Calu3 (cell line): ENCODE data around the gene CACNA2D1. TPM values are rescaled to one million over a fixed set of nuclear protein-coding genes. Genes with fewer than 3 reads are reported as not detected.

Source experiments
- BruUV-seq: library from RNA; stranded (reverse); fragments of 400-500 nt; replicated peaks from 2 replicates; lab custom pipeline; 2021; lab: Mats Ljungman, UMichigan
- CTCF ChIA-PET: fragments of 300-600 bp; sonication (Branson Sonifier 250); formaldehyde crosslinking; loops from one replicate; lab custom pipeline; 2022; ENCODE audit warnings: antibody characterized with exemption; lab: Charles Lee
- DNase-seq: peaks from one replicate; pipeline ENCODE4 v3.0.0; 2022
- H3K27ac Mint-ChIP-seq: one replicate; pipeline ENCODE4 v1.8.0; 2022; ENCODE audit warnings: mixed read lengths; ENCODE audit not compliant: unreplicated experiment
- H3K27me3 Mint-ChIP-seq: one replicate; pipeline ENCODE4 v1.8.0; 2022; ENCODE audit warnings: mixed read lengths; ENCODE audit not compliant: unreplicated experiment
- H3K36me3 Mint-ChIP-seq: one replicate; pipeline ENCODE4 v1.8.0; 2022; ENCODE audit warnings: mild to moderate bottlenecking, moderate library complexity, mixed read lengths; ENCODE audit not compliant: insufficient read depth, unreplicated experiment
- H3K4me1 Mint-ChIP-seq: one replicate; pipeline ENCODE4 v1.8.0; 2022; ENCODE audit warnings: mild to moderate bottlenecking, low read depth, mixed read lengths; ENCODE audit not compliant: unreplicated experiment
- H3K4me3 Mint-ChIP-seq: one replicate; pipeline ENCODE4 v1.8.0; 2022; ENCODE audit warnings: mild to moderate bottlenecking, low read depth, moderate library complexity, mixed read lengths; ENCODE audit not compliant: unreplicated experiment
- H3K9me3 Mint-ChIP-seq: one replicate; pipeline ENCODE4 v1.8.0; 2022; ENCODE audit warnings: low read depth, mixed read lengths; ENCODE audit not compliant: unreplicated experiment
- CTCF ChIP-seq: fragments of 200-600 bp; IDR thresholded peaks from one replicate; pipeline ENCODE4 v1.8.0; 2022; ENCODE audit warnings: antibody characterized with exemption; ENCODE audit not compliant: unreplicated experiment
- intact Hi-C: fragments of 100-400 bp; cut with micrococcal nuclease; formaldehyde crosslinking; loops from one replicate; pipeline ENCODE4 v1.10.0; 2022; ENCODE audit not compliant: unreplicated experiment
- total RNA-seq: library from RNA; stranded (reverse); gene quantifications from 2 replicates; pipeline ENCODE4 v1.2.3, GENCODE V29; 2022

Gene CACNA2D1
- total RNA-seq, 1 experiment from 2014 or later: 10.4 TPM

DNA sequence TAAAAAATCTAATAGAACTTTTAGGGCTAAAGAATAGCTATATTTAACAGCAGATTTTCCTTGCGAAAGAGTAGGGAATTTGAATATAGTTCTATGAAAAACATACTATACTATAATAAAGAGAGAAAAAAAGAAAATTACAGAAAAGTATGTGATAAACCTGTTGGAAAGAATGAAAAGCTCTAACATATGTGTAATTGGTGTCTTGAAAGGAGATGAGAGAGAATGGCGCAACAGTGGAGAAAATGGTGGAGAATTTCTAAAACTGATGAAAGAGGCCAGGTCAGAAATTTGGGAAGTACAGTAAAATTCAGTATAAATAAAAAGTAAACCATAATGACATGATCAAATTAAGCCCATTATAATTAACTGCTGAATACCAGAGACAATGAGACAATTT lies 20.8 kb upstream of the CACNA2D1 start:
- intact Hi-C loops: no loop called here
- Mint-ChIP-seq H3K9me3 (no peaks in the 10 kb centered on the region), H3K27me3 (no peaks in the 10 kb centered on the region), H3K4me3 (no peak overlapping the region), H3K36me3 (no peaks in the 10 kb centered on the region), H3K27ac (no peak overlapping the region), H3K4me1 (no peaks in the 10 kb centered on the region)
- CTCF ChIA-PET: interaction anchor here (0.5 kb wide), 1 partner anchor 9 kb away, joined by 6 read pairs; no protein-coding TSS in a partner anchor
- no TSS peak for BruUV-seq
- no peak for DNase-seq
- TF ChIP-seq CTCF: no peak

DNA sequence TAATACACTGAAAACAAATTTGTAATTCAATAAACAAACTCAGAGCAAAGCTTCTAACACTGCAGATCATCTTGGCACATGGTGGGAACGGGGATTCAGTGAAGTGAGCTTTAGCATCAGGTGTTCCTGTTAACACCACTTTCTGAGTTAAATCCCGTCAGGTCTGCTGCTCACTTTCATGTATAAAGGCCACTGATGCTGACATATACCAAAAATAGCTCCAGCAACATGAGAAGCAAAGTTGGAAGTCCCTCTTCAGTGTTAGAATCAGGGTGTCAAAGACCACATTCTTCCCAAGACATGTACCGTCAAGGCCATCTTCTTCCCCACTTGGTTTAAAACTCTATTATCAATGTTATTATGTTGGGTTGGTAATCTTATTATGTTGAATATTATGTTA lies 11.7 kb upstream of the CACNA2D1 start:
- Mint-ChIP-seq H3K4me3 (no peak overlapping the region), H3K9me3 (no peaks in the 10 kb centered on the region), H3K4me1 (no peaks in the 10 kb centered on the region), H3K36me3 (no peaks in the 10 kb centered on the region), H3K27ac (no peak overlapping the region), H3K27me3 (no peaks in the 10 kb centered on the region)
- TF ChIP-seq CTCF: no peak
- CTCF ChIA-PET: no interaction called here
- DNase-seq: no peak
- no TSS peak for BruUV-seq
- intact Hi-C loops: no loop called here

GRCh38 chr7:82450759-82451158 lies 7.2 kb upstream of the CACNA2D1 start:
- CTCF ChIA-PET: no interaction called here
- Mint-ChIP-seq H3K4me1 (no peaks in the 10 kb centered on the region), H3K27ac (no peak overlapping the region), H3K4me3 (no peak overlapping the region), H3K36me3 (no peaks in the 10 kb centered on the region), H3K9me3 (no peaks in the 10 kb centered on the region), H3K27me3 (no peaks in the 10 kb centered on the region)
- no peak for TF ChIP-seq CTCF
- BruUV-seq: no TSS peak
- intact Hi-C loops: no loop called here
- no peak for DNase-seq

GRCh38 chr7:82449910-82450309 lies 6.3 kb upstream of the CACNA2D1 start:
- intact Hi-C loops: no loop called here
- CTCF ChIA-PET: no interaction called here
- Mint-ChIP-seq H3K4me3 (no peak overlapping the region), H3K36me3 (no peaks in the 10 kb centered on the region), H3K27ac (no peak overlapping the region), H3K27me3 (no peaks in the 10 kb centered on the region), H3K9me3 (no peaks in the 10 kb centered on the region), H3K4me1 (no peaks in the 10 kb centered on the region)
- no TSS peak for BruUV-seq
- no peak for DNase-seq
- no peak for TF ChIP-seq CTCF

DNA sequence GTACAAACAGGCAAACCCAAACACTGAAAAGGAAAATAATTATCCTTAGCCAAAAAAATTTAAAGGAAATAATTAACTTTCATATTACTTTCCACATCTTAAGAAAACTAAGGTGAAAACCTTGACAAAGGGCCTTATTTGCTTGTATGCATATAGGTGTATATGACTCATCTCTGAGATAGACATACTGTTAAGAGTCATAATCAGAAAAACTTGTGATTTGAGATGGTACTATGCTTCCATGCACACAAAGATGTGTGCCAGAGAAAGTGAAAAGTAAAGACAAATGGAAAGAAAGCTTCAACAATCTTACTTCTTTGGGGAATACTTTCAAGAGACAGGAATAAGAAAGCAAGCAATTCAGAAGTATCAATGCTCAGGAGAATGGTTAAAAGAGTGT lies 3.3 kb upstream of the CACNA2D1 start:
- no peaks in the 10 kb centered on the region for H3K4me1 Mint-ChIP-seq
- CTCF ChIA-PET: no interaction called here

More for the DNA sequence above, 3.3 kb upstream of the CACNA2D1 start:
- H3K36me3 Mint-ChIP-seq: peaks cover 22% of the 10 kb centered on the region
- no peak overlapping the region for H3K27ac Mint-ChIP-seq
- H3K27me3 Mint-ChIP-seq: no peaks in the 10 kb centered on the region
- H3K4me3 Mint-ChIP-seq: no peak overlapping the region
- intact Hi-C loops: no loop called here
- no peak for DNase-seq
- no TSS peak for BruUV-seq
- H3K9me3 Mint-ChIP-seq: no peaks in the 10 kb centered on the region
- no peak for TF ChIP-seq CTCF
